ENCODE data around the gene TK1. TPM values are rescaled to one million over a fixed set of nuclear protein-coding genes. Genes with fewer than 3 reads are reported as not detected.

The TK1 gene
- total RNA-seq, 1 donor from 2014 or later = 16.2 TPM

- Mint-ChIP-seq H3K9me3 (ENCODE audit: unreplicated experiment) (no peaks in the 10 kb centered on the region), H3K27ac (ENCODE audit: unreplicated experiment) (peak overlapping the region; percentile 84), H3K4me3 (ENCODE audit: unreplicated experiment) (peak overlapping the region; percentile 34), H3K36me3 (ENCODE audit: unreplicated experiment) (no peaks in the 10 kb centered on the region), H3K4me1 (ENCODE audit: unreplicated experiment) (peaks cover 31% of the 10 kb centered on the region), H3K27me3 (ENCODE audit: unreplicated experiment) (no peaks in the 10 kb centered on the region)
- TF ChIP-seq CTCF (IDR thresholded peaks at IDR 0.05) = no peak
- DNase-seq (ENCODE audit: extremely low spot score, unreplicated experiment) = no peak
These were observed 41.9 kb downstream of the TK1 start for GRCh38 chr17:78144736-78145641.

GRCh38 chr17:78144147-78144719 lies 42.6 kb downstream of the TK1 start:
- H3K9me3 Mint-ChIP-seq (ENCODE audit: unreplicated experiment) = no peaks in the 10 kb centered on the region
- H3K36me3 Mint-ChIP-seq (ENCODE audit: unreplicated experiment) = no peaks in the 10 kb centered on the region
- H3K27ac Mint-ChIP-seq (ENCODE audit: unreplicated experiment) = peak overlapping the region; percentile 84
- peak overlapping the region; percentile 34 for H3K4me3 Mint-ChIP-seq (ENCODE audit: unreplicated experiment)
- no peaks in the 10 kb centered on the region for H3K27me3 Mint-ChIP-seq (ENCODE audit: unreplicated experiment)
- DNase-seq (ENCODE audit: extremely low spot score, unreplicated experiment) = no peak
- TF ChIP-seq CTCF (IDR thresholded peaks at IDR 0.05) = no peak
- peaks cover 31% of the 10 kb centered on the region for H3K4me1 Mint-ChIP-seq (ENCODE audit: unreplicated experiment)

- Mint-ChIP-seq H3K9me3 (ENCODE audit: unreplicated experiment) (no peaks in the 10 kb centered on the region), H3K4me1 (ENCODE audit: unreplicated experiment) (peaks cover 30% of the 10 kb centered on the region), H3K4me3 (ENCODE audit: unreplicated experiment) (no peak overlapping the region), H3K36me3 (ENCODE audit: unreplicated experiment) (no peaks in the 10 kb centered on the region), H3K27ac (ENCODE audit: unreplicated experiment) (no peak overlapping the region), H3K27me3 (ENCODE audit: unreplicated experiment) (no peaks in the 10 kb centered on the region)
- TF ChIP-seq CTCF (IDR thresholded peaks at IDR 0.05) = no peak
- DNase-seq (ENCODE audit: extremely low spot score, unreplicated experiment) = no peak
These were observed 43.4 kb downstream of the TK1 start for GRCh38 chr17:78143214-78144146.

GRCh38 chr17:78142119-78142861 lies 44.6 kb downstream of the TK1 start:
- no peak for TF ChIP-seq CTCF (IDR thresholded peaks at IDR 0.05)
- Mint-ChIP-seq H3K27me3 (ENCODE audit: unreplicated experiment) (no peaks in the 10 kb centered on the region), H3K27ac (ENCODE audit: unreplicated experiment) (no peak overlapping the region), H3K4me1 (ENCODE audit: unreplicated experiment) (peaks cover 28% of the 10 kb centered on the region), H3K9me3 (ENCODE audit: unreplicated experiment) (no peaks in the 10 kb centered on the region), H3K4me3 (ENCODE audit: unreplicated experiment) (no peak overlapping the region), H3K36me3 (ENCODE audit: unreplicated experiment) (no peaks in the 10 kb centered on the region)
- DNase-seq (ENCODE audit: extremely low spot score, unreplicated experiment) = no peak
